ENCODE results near the gene MNT.

DNA sequence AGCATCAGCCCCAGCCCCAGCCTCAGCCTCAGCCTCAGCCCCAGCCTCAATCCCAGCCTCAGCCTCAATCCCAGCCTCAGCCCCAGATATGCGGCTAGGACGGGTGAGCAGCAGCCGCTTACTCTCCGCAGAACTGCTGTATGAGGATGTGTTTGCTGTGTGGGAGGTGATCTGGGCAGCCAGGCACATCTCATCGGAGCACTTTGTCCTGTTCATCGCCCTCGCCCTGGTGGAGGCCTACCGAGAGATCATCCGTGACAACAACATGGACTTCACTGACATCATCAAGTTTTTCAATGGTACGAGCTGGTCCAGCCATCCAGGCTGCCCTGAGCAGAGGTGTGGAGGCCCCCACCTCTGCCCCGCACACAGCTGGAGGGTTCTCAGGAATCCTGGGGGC, 22.0 kb downstream of the MNT start:
- TF ChIP-seq NFE2L1 (tag; IDR thresholded peaks at IDR 0.05; ENCODE audit: borderline replicate concordance, low read depth): no peak
- TF ChIP-seq ATF7 (IDR thresholded peaks at IDR 0.05): no peak
- TF ChIP-seq ZNF431 (CRISPR knock-in tag; IDR thresholded peaks at IDR 0.05): no peak
- TF ChIP-seq KAT7 (CRISPR knock-in tag; IDR thresholded peaks at IDR 0.05; ENCODE audit: borderline replicate concordance): no peak

All from K562 (cell line).